ENCODE measurements around the gene PLPPR2.
"Not testable (repeated sequence)": the region's sequence is repeated elsewhere in the genome, so short reads cannot be mapped to it uniquely, and the experiment has no call there.

DNA sequence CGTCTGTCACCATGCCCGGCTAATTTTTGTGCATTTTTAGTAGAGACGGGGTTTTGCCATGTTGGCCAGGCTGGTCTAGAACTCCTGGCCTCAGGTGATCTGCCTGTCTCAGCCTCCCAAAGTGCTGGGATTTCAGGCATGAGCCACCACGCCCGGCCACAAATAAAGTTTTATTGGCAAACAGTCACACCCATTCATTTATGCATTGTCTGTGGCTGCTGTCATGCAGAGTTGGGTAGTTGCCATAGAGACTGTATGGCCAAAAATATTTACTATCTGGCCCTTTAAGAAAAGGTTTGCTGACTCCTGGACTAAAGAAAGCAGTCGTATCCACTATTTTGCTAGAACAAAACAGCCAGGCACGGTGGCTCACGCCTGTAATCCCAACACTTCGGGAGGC, 21.4 kb upstream of the PLPPR2 start:
- TF ChIP-seq, protein P1, sequence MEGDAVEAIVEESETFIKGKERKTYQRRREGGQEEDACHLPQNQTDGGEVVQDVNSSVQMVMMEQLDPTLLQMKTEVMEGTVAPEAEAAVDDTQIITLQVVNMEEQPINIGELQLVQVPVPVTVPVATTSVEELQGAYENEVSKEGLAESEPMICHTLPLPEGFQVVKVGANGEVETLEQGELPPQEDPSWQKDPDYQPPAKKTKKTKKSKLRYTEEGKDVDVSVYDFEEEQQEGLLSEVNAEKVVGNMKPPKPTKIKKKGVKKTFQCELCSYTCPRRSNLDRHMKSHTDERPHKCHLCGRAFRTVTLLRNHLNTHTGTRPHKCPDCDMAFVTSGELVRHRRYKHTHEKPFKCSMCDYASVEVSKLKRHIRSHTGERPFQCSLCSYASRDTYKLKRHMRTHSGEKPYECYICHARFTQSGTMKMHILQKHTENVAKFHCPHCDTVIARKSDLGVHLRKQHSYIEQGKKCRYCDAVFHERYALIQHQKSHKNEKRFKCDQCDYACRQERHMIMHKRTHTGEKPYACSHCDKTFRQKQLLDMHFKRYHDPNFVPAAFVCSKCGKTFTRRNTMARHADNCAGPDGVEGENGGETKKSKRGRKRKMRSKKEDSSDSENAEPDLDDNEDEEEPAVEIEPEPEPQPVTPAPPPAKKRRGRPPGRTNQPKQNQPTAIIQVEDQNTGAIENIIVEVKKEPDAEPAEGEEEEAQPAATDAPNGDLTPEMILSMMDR (IDR thresholded peaks at IDR 0.05): not testable (repeated sequence)
- not testable (repeated sequence) for TF ChIP-seq EP300 (IDR thresholded peaks at IDR 0.05)

All from suprapubic skin (tissue), 3 donors.